ENCODE results near the gene SGMS1.
"Not testable (repeated sequence)": the region's sequence is repeated elsewhere in the genome, so short reads cannot be mapped to it uniquely, and the experiment has no call there.

The SGMS1 gene

DNA sequence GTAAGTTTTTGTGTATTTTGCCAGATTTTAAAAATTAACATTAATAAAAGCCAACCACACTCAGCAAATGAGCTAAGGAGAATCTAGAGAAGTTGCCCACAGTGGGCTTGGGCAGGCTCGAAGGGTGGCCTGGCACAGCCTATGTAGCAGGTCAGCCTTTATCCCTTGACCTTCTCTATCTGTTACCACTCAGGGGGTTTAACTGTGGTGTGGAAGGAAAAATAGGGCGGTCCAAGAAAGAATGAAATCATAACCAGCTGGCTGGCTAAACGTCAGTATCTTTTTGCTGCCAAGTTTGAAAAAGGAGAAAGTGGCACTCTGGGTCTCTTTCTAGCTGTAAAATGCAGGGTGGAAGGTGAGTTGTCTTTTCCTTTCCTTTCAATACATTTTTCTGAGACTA is 242.1 kb downstream of the SGMS1 start:
- TF ChIP-seq SPI1 (IDR thresholded peaks at IDR 0.05; ENCODE audit: low read depth, low read length): no peak
- no peak for TF ChIP-seq POLR2A (IDR thresholded peaks at IDR 0.05; ENCODE audit: low read depth, low read length)
- no peak for TF ChIP-seq POU2F2 (IDR thresholded peaks at IDR 0.05; ENCODE audit: low read depth, low read length)
- no peak for TF ChIP-seq PAX5 (IDR thresholded peaks at IDR 0.05; ENCODE audit: insufficient read depth, low read length, severe bottlenecking)
- no peak for TF ChIP-seq POLR2AphosphoS5 (IDR thresholded peaks at IDR 0.05; ENCODE audit: low read depth, low read length)
- no peak for TF ChIP-seq TAF1 (IDR thresholded peaks at IDR 0.05; ENCODE audit: low read depth, low read length)
- FAIRE-seq (no peak), DNase-seq (ENCODE audit: insufficient read length, low spot score) (no peak)

DNA sequence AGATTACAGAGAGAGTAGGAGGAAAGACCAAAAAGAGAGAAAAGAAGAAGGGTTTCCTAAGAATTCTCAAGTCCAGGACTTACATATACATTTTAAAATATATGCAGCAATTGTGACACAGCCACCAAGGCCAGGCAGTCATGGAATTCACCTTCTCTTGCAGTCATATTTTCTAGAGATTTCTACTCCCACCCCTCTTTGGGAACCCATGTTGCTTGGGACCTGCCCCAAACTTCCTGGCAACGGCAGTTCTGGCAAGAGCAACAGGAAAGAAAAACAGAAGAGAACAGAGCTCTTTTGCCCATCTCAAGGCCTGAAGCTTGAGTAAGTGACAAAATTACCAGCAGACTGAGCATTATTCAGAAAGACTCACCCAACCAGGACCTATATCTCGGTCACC is 244.1 kb downstream of the SGMS1 start:
- no peak for FAIRE-seq
- no peak for DNase-seq (ENCODE audit: insufficient read length, low spot score)
- TF ChIP-seq PAX5 (IDR thresholded peaks at IDR 0.05; ENCODE audit: insufficient read depth, low read length, severe bottlenecking) (no peak), POLR2AphosphoS5 (IDR thresholded peaks at IDR 0.05; ENCODE audit: low read depth, low read length) (no peak), SPI1 (IDR thresholded peaks at IDR 0.05; ENCODE audit: low read depth, low read length) (no peak), POLR2A (IDR thresholded peaks at IDR 0.05; ENCODE audit: low read depth, low read length) (no peak), TAF1 (IDR thresholded peaks at IDR 0.05; ENCODE audit: low read depth, low read length) (no peak), POU2F2 (IDR thresholded peaks at IDR 0.05; ENCODE audit: low read depth, low read length) (no peak)

DNA sequence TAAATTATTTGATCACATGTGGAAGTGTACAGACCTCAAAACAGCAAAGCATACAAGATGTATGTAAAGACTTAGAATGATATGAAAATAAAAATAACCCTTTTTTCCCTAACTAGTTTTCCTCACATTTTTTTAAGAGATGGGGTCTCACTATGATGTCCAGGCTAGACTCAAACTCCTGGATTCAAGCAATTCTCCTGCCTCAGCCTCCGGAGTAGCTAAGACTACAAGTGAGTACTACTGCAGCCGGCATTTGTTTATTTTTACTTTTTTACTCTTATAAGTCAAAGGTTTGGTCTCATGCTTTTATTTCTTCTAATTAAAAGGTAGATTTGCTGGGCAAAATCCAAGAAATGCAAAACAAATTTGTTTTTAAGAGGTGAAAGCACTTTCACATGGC is 248.0 kb downstream of the SGMS1 start:
- TF ChIP-seq TAF1 (IDR thresholded peaks at IDR 0.05; ENCODE audit: low read depth, low read length): no peak
- no peak for TF ChIP-seq SPI1 (IDR thresholded peaks at IDR 0.05; ENCODE audit: low read depth, low read length)
- no peak for TF ChIP-seq PAX5 (IDR thresholded peaks at IDR 0.05; ENCODE audit: insufficient read depth, low read length, severe bottlenecking)
- no peak for TF ChIP-seq POLR2AphosphoS5 (IDR thresholded peaks at IDR 0.05; ENCODE audit: low read depth, low read length)
- TF ChIP-seq POLR2A (IDR thresholded peaks at IDR 0.05; ENCODE audit: low read depth, low read length): no peak
- TF ChIP-seq POU2F2 (IDR thresholded peaks at IDR 0.05; ENCODE audit: low read depth, low read length): no peak
- FAIRE-seq: no peak
- DNase-seq (ENCODE audit: insufficient read length, low spot score): no peak

DNA sequence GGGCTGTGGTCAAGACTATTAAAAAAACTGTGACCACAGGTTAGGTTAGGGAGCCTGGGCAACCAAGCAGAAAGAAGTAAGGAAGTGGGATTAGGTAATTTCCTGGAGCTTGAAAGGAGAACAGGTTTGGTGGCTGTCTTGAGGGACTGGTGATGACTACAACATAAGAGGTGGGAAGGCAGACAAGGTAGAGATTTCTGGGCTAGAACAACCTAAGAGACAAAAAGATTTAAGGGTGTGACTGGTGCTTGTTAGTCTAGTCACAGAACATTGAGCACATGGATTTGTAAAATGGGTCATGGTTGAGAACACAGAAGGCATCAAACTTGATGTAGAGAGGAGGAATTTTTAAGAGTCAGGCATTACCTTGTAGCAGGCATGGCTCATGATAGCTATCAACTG is 248.7 kb downstream of the SGMS1 start:
- FAIRE-seq: peak; percentile 23
- TF ChIP-seq TAF1 (IDR thresholded peaks at IDR 0.05; ENCODE audit: low read depth, low read length) (no peak), PAX5 (IDR thresholded peaks at IDR 0.05; ENCODE audit: insufficient read depth, low read length, severe bottlenecking) (peak; percentile 18)
- no peak for DNase-seq (ENCODE audit: insufficient read length, low spot score)

DNA sequence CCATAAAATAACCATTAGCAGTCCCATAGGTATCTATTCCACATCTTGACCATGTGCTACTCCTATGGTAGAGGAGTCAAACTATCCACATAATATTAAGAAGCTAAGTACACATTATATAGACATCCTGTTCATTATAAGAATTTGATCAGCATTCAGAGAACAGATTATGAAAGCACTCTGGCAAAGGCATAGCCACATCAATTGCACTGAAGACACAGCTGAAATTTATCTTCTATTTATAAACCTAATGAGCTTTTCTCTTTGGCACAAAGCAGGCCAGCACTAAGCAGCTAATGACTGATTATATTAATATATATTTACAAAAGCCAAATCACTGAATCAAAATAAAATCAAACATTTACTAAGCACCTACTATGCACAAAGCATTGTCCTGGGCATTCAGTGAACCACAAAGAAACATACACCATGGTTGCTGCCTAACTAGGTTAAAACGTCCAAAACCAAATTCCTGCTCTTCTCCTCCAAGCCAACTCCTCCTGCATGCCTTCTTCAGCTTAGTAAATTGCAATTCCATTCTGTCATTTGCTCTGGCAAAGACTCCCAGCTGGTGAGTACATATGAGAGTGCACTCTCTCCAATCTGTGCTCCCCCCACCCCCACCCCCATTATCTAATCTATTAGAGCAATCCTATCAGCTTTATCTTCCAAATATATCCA is 249.8 kb downstream of the SGMS1 start:
- FAIRE-seq (no peak), DNase-seq (ENCODE audit: insufficient read length, low spot score) (no peak)
- TF ChIP-seq POLR2A (IDR thresholded peaks at IDR 0.05; ENCODE audit: low read depth, low read length): no peak
- TF ChIP-seq PAX5 (IDR thresholded peaks at IDR 0.05; ENCODE audit: insufficient read depth, low read length, severe bottlenecking): no peak
- TF ChIP-seq POLR2AphosphoS5 (IDR thresholded peaks at IDR 0.05; ENCODE audit: low read depth, low read length): no peak
- TF ChIP-seq TAF1 (IDR thresholded peaks at IDR 0.05; ENCODE audit: low read depth, low read length): no peak
- TF ChIP-seq SPI1 (IDR thresholded peaks at IDR 0.05; ENCODE audit: low read depth, low read length): no peak
- no peak for TF ChIP-seq POU2F2 (IDR thresholded peaks at IDR 0.05; ENCODE audit: low read depth, low read length)

DNA sequence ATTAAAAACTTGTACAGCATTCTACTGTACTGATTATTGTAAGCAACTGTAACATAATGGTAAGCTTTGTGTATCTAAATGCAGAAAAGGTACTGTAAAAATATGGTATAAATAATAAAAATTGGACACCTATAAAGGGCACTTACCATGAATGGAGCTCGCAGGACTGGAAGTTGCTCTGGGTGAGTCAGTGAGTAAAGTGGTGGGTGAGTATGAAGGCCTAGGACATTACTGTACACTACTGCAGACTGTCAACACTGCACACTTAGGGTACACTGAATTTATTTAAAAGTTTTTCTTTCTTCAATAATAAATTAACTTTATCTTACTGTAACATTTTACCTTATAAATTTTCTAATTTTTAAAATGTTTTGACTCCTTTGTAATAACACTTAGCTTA is 253.8 kb downstream of the SGMS1 start:
- DNase-seq (ENCODE audit: insufficient read length, low spot score) (no peak), FAIRE-seq (no peak)
- TF ChIP-seq TAF1 (IDR thresholded peaks at IDR 0.05; ENCODE audit: low read depth, low read length) (no peak), POLR2A (IDR thresholded peaks at IDR 0.05; ENCODE audit: low read depth, low read length) (no peak)

DNA sequence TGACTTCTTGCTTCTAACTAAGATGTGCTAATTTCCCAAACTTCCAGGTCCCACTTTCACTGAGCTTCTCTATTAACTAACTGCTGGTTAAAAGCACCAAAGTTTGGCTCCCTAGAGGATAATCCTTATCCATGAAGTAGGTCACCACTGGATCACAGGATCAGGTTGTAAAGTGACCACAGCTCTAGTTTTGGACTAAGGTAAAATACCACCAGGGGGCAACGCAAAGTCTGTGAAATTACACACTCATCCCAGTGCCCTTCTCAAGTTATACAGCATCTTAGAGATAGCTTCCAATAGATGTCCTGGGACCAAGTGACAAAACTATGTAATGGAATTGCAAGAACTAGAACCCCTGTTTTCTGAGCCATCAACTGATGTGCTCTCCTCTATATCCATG is 256.0 kb downstream of the SGMS1 start:
- FAIRE-seq (no peak), DNase-seq (ENCODE audit: insufficient read length, low spot score) (no peak)
- TF ChIP-seq TAF1 (IDR thresholded peaks at IDR 0.05; ENCODE audit: low read depth, low read length) (no peak), POLR2AphosphoS5 (IDR thresholded peaks at IDR 0.05; ENCODE audit: low read depth, low read length) (no peak), SPI1 (IDR thresholded peaks at IDR 0.05; ENCODE audit: low read depth, low read length) (no peak), PAX5 (IDR thresholded peaks at IDR 0.05; ENCODE audit: insufficient read depth, low read length, severe bottlenecking) (no peak), POLR2A (IDR thresholded peaks at IDR 0.05; ENCODE audit: low read depth, low read length) (no peak), POU2F2 (IDR thresholded peaks at IDR 0.05; ENCODE audit: low read depth, low read length) (no peak)

DNA sequence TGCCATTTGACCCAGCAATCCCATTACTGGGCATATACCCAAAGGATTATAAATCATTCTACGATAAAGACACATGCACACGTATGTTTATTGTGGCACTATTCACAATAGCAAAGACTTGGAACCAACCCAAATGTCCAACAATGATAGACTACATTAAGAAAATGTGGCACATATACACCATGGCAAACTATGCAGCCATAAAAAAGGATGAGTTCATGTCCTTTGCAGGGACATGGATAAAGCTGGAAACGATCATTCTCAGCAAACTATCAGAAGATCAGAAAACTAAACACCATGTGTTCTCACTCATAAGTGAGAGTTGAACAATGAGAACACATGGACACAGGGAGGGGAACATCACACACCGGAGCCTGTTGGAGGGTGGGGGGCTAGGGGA is 257.3 kb downstream of the SGMS1 start:
- not testable (repeated sequence) for DNase-seq (ENCODE audit: insufficient read length, low spot score); FAIRE-seq

DNA sequence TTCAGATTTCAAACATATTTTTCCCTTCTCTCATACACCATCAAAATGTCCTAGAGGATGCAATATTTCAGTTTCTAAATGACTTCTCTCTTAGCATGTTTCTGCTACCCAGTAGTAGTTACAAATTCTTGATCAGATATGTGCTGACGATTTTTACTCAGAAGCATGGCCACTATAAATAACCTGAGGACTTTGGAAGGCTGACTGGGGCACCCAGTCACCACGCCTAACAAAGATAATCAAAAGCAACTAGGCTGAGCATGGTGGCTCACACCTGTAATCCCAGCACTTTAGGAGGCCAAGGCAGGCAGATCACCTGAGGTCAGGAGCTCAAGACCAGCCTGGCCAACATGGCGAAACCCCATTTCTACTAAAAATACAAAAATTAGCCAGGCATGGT is 259.0 kb downstream of the SGMS1 start:
- FAIRE-seq: peak; percentile 20
- not testable (repeated sequence) for DNase-seq (ENCODE audit: insufficient read length, low spot score)

DNA sequence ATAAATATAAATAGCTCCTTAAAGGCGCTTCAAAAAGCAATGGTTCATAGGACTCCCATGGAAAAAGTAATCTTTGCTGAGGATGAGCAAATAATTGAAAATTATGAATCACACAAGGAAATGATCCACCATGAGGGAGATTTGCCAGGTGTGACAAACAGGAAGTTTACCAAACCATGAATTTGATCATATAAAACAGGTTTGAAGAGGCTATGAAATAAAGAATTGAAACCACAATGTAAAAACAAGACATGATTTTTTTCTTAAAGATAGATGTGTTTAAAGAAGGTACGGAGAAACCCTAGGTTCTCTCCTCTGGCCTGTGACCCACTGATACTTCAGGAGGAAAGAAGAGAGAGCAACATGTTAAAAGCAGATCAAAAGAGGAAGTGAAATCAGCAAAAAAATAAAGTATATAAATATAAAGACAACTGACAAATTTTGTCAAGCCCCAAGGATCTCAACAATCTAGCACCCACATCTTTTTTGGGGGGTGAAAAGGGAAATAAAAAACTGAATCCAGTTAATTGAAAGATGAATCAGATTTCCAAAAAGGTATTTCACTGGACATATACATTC is 261.1 kb downstream of the SGMS1 start:
- no peak for TF ChIP-seq POLR2AphosphoS5 (IDR thresholded peaks at IDR 0.05; ENCODE audit: low read depth, low read length)
- peak; percentile 95 for TF ChIP-seq SPI1 (IDR thresholded peaks at IDR 0.05; ENCODE audit: low read depth, low read length)
- DNase-seq (ENCODE audit: insufficient read length, low spot score): peak; percentile 22
- no peak for FAIRE-seq

DNA sequence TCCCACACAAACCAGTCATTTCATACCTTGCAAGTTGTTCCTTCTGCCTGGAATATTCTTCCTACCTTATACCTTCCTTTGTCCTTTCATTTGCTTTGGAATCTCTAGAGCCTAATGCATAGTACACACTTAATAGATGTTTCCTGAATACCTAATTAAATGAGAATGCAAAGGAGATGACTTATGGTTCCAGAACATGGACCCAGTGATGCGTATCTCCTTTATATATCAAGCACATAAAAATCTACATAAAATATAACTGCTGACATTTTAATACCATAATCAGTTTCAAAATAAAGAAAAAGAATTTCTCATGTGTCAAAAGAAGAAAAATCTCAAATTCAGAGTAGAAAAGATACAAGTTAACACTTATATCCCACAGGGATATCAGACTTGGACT is 261.8 kb downstream of the SGMS1 start:
- FAIRE-seq (peak; percentile 71), DNase-seq (ENCODE audit: insufficient read length, low spot score) (no peak)
- TF ChIP-seq SPI1 (IDR thresholded peaks at IDR 0.05; ENCODE audit: low read depth, low read length) (no peak), TAF1 (IDR thresholded peaks at IDR 0.05; ENCODE audit: low read depth, low read length) (no peak), POU2F2 (IDR thresholded peaks at IDR 0.05; ENCODE audit: low read depth, low read length) (no peak), POLR2A (IDR thresholded peaks at IDR 0.05; ENCODE audit: low read depth, low read length) (no peak), PAX5 (IDR thresholded peaks at IDR 0.05; ENCODE audit: insufficient read depth, low read length, severe bottlenecking) (no peak), POLR2AphosphoS5 (IDR thresholded peaks at IDR 0.05; ENCODE audit: low read depth, low read length) (no peak)

All from GM12891 (cell line).